ENCODE data around the gene PXMP2.

GRCh38 chr12:132695431-132695830 lies 8.0 kb downstream of the PXMP2 start:
- TF ChIP-seq EZH2 (IDR thresholded peaks at IDR 0.05; ENCODE audit: low read length, unreplicated experiment), result no peak
- no peak for TF ChIP-seq CTCF (conservative IDR thresholded peaks at IDR 0.05; ENCODE audit: low read depth, low read length)
- no peak for TF ChIP-seq EZH2phosphoT487 (IDR thresholded peaks at IDR 0.05; ENCODE audit: borderline replicate concordance, low read length)
